ENCODE measurements around the gene FAN1.

DNA sequence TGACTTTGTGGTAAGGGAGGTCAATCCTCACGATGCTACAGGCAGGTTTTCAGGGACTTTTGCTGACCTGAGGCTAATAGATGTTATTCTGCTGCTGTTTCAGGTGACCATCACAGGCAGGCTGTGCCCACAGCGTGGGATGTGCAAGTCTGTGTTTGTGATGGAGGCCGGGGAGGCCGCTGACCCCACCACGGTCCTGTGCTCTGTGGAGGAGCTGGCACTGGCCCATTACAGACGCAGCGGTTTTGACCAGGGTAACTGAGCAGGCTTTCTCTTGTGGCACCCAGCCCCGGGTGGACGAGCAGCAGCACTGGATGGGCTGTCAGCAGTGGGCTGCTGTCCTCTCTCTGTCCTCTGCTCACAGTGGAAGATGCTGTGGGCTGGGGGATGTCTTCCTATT lies 22.0 kb downstream of the FAN1 start:
- TF ChIP-seq POLR2A (IDR thresholded peaks at IDR 0.05; ENCODE audit: low read depth, low read length) (no peak), POLR2AphosphoS5 (IDR thresholded peaks at IDR 0.05; ENCODE audit: low read depth, low read length) (no peak), TAF1 (IDR thresholded peaks at IDR 0.05; ENCODE audit: borderline replicate concordance, low read depth, low read length) (no peak)

All from GM12892 (cell line).